NB4 (cell line): Measurements from ENCODE around the gene ZNF689.
A peak's percentile ranks its signal among the peaks of the same experiment; 100 is the strongest.

Experiments
- DNase-seq: peaks from one replicate; pipeline ENCODE4 v3.0.0; 2010; ENCODE audit warnings: low read depth
- H3K4me3 ChIP-seq: one replicate; pipeline ENCODE4 v1.5.1; 2011; ENCODE audit warnings: mild to moderate bottlenecking, low read depth, low read length, moderate library complexity
- CTCF ChIP-seq: IDR thresholded peaks from one replicate; pipeline ENCODE4 v1.5.1; 2012; ENCODE audit warnings: low read depth, low read length
- MAX ChIP-seq: IDR thresholded peaks from 2 replicates; pipeline ENCODE4 v1.6.1; 2011; ENCODE audit warnings: low read depth, low read length
- MYC ChIP-seq: IDR thresholded peaks from 2 replicates; pipeline ENCODE4 v1.6.1; 2011; ENCODE audit warnings: low read depth, low read length
- POLR2A ChIP-seq: IDR thresholded peaks from 2 replicates; pipeline ENCODE4 v1.6.1; 2011; ENCODE audit warnings: mild to moderate bottlenecking; ENCODE audit not compliant: insufficient read length; ENCODE audit errors: extremely low read depth

Gene ZNF689

GRCh38 chr16:30569746-30570635 lies 40.2 kb downstream of the ZNF689 start:
- no peak for DNase-seq
- TF ChIP-seq POLR2A (no peak), MAX (no peak), MYC (no peak), CTCF (no peak)
- no peak overlapping the region for H3K4me3 ChIP-seq

GRCh38 chr16:30569281-30569680 lies 40.9 kb downstream of the ZNF689 start:
- no peak overlapping the region for H3K4me3 ChIP-seq
- no peak for DNase-seq
- TF ChIP-seq POLR2A (no peak), MYC (no peak), MAX (no peak), CTCF (no peak)

GRCh38 chr16:30567991-30568638 lies 42.1 kb downstream of the ZNF689 start:
- no peak overlapping the region for H3K4me3 ChIP-seq
- TF ChIP-seq CTCF (no peak), MYC (0 out of 2 replicates have a peak, but pooled peaks have one; percentile 3), MAX (peak; percentile 27; the same call in 1 of the 2 replicates), POLR2A (no peak)
- DNase-seq = peak; percentile 88

GRCh38 chr16:30567160-30567990 lies 42.8 kb downstream of the ZNF689 start:
- H3K4me3 ChIP-seq = no peak overlapping the region
- peak; percentile 22 for DNase-seq
- no peak for TF ChIP-seq MAX
- TF ChIP-seq POLR2A = no peak
- no peak for TF ChIP-seq MYC
- TF ChIP-seq CTCF = no peak

- no peak overlapping the region for H3K4me3 ChIP-seq
- DNase-seq = no peak
- TF ChIP-seq MYC (no peak), POLR2A (no peak), CTCF (no peak), MAX (no peak)
Measured at GRCh38 chr16:30566531-30566930, 43.7 kb downstream of the ZNF689 start.
